Natural killer cell (primary cell): ENCODE data around the gene SERGEF. TPM values are rescaled to one million over a fixed set of nuclear protein-coding genes. Genes with fewer than 3 reads are reported as not detected.

Experiments used
- ATAC-seq, 3 donors: fragments of 150-1000 bp in 2 of 3; fragments of 200-7000 bp in 1 of 3; cut with Tn5 transposase; 1 replicate in 1 of 3; 2 replicates in 2 of 3; pipeline ENCODE4 v1.10.0; 2021; ENCODE audit warnings: mild to moderate bottlenecking in 2 of 3, moderate library complexity in 2 of 3
- DNase-seq, 2 donors: peaks; one replicate each; pipeline versions ENCODE4 v3.0.0 to v3.0.0-alpha.2; 2013 to 2021; ENCODE audit warnings: mixed read lengths in 1 of 2
- H3K27ac ChIP-seq: one replicate; pipeline ENCODE4 v1.5.1; 2013; ENCODE audit warnings: mild to moderate bottlenecking, low read length
- H3K27me3 ChIP-seq: one replicate; pipeline ENCODE4 v1.6.1; 2013; ENCODE audit warnings: low read length; ENCODE audit not compliant: control insufficient read depth, insufficient read depth
- H3K36me3 ChIP-seq: one replicate; pipeline ENCODE4 v1.6.1; 2013; ENCODE audit warnings: low read length; ENCODE audit not compliant: control insufficient read depth, insufficient read depth
- H3K4me1 ChIP-seq: one replicate; pipeline ENCODE4 v1.6.1; 2013; ENCODE audit warnings: low read length; ENCODE audit not compliant: control insufficient read depth, insufficient read depth
- H3K4me3 ChIP-seq: one replicate; pipeline ENCODE4 v1.5.1; 2013; ENCODE audit warnings: low read length
- H3K9me3 ChIP-seq: one replicate; pipeline ENCODE4 v1.6.1; 2013; ENCODE audit warnings: low read length; ENCODE audit not compliant: control insufficient read depth, insufficient read depth
- H3K27ac Mint-ChIP-seq, 2 donors: one replicate each; pipeline ENCODE4 v1.8.0; 2022; ENCODE audit warnings: mild to moderate bottlenecking in 2 of 2, mixed read lengths in 2 of 2, moderate library complexity in 1 of 2
- H3K27me3 Mint-ChIP-seq, 2 donors: one replicate each; pipeline ENCODE4 v1.8.0; 2022; ENCODE audit warnings: low read depth in 2 of 2, mixed read lengths in 2 of 2
- H3K36me3 Mint-ChIP-seq: one replicate; pipeline ENCODE4 v1.8.0; 2022; ENCODE audit warnings: mixed read lengths
- H3K4me1 Mint-ChIP-seq, 2 donors: one replicate each; pipeline ENCODE4 v1.8.0; 2022; ENCODE audit warnings: mixed read lengths in 2 of 2
- H3K4me3 Mint-ChIP-seq: one replicate; pipeline ENCODE4 v1.8.0; 2022; ENCODE audit warnings: mild to moderate bottlenecking, moderate library complexity, mixed read lengths
- H3K9me3 Mint-ChIP-seq, 2 donors: one replicate each; pipeline ENCODE4 v1.8.0; 2022; ENCODE audit warnings: mixed read lengths in 2 of 2
- CTCF ChIP-seq: fragments of 200-600 bp; IDR thresholded peaks from one replicate; pipeline ENCODE4 v1.8.0; 2022; ENCODE audit warnings: antibody characterized with exemption
- WGBS: methylation state at CpG from one replicate; pipeline ENCODE4 v1.1.7; 2013; ENCODE audit warnings: missing lambda C conversion rate; ENCODE audit not compliant: insufficient coverage; 5-methylcytosine and 5-hydroxymethylcytosine counted together
- intact Hi-C: fragments of 100-400 bp; cut with micrococcal nuclease; formaldehyde crosslinking; loops from one replicate; pipeline ENCODE4 v1.14.2; 2022
- total RNA-seq, 4 donors: library from RNA; stranded (reverse); fragments of 120-200 nt in 1 of 4; gene quantifications; one replicate each; pipeline versions ENCODE4 v1.2.3 to v1.2.4, GENCODE V29; 2013 to 2022

The SERGEF gene
- total RNA-seq, 3 donors from 2014 or later (not counting 1 experiment from before 2014, with no cell fraction given) = 67.5 to 78.6 (median 69.4) TPM

GRCh38 chr11:17989306-17989705 lies 23.5 kb downstream of the SERGEF start:
- Mint-ChIP-seq H3K27me3 (no peaks in the 10 kb centered on the region), H3K4me3 (no peak overlapping the region), H3K4me1 (peaks cover 0 to 4% of the 10 kb centered on the region in 2 donors), H3K9me3 (no peaks in the 10 kb centered on the region), H3K27ac (no peak overlapping the region), H3K36me3 (peaks cover 18% of the 10 kb centered on the region)
- DNase-seq (no peak), ATAC-seq (no peak)
- WGBS = 93% methylated on average over 1 of the region's 1 CpG
- intact Hi-C loops = no loop called here
- Histone ChIP-seq H3K27ac (no peak overlapping the region), H3K9me3 (no peaks in the 10 kb centered on the region), H3K36me3 (peaks cover 53% of the 10 kb centered on the region), H3K27me3 (no peaks in the 10 kb centered on the region), H3K4me1 (no peaks in the 10 kb centered on the region), H3K4me3 (no peak overlapping the region)
- TF ChIP-seq CTCF = no peak

- H3K4me3 ChIP-seq = no peak overlapping the region
- DNase-seq (no peak), ATAC-seq (no peak)
- H3K4me1 ChIP-seq = no peaks in the 10 kb centered on the region
- H3K9me3 ChIP-seq = no peaks in the 10 kb centered on the region
- Mint-ChIP-seq H3K36me3 (peaks cover 22% of the 10 kb centered on the region), H3K27me3 (no peaks in the 10 kb centered on the region), H3K9me3 (no peaks in the 10 kb centered on the region), H3K4me1 (peaks cover 0 to 4% of the 10 kb centered on the region in 2 donors), H3K27ac (no peak overlapping the region), H3K4me3 (no peak overlapping the region)
- TF ChIP-seq CTCF = no peak
- peaks cover 52% of the 10 kb centered on the region for H3K36me3 ChIP-seq
- no peak overlapping the region for H3K27ac ChIP-seq
- WGBS = 94% methylated on average over 1 of the region's 1 CpG
- H3K27me3 ChIP-seq = no peaks in the 10 kb centered on the region
- intact Hi-C loops = no loop called here
These were observed 24.4 kb downstream of the SERGEF start for GRCh38 chr11:17988465-17988864.

- H3K36me3 ChIP-seq = peaks cover 52% of the 10 kb centered on the region
- DNase-seq (no peak), ATAC-seq (no peak)
- 100% methylated on average over 1 of the region's 1 CpG for WGBS
- peaks cover 0 to 4% of the 10 kb centered on the region in 2 donors for H3K4me1 Mint-ChIP-seq
- no peaks in the 10 kb centered on the region for H3K9me3 Mint-ChIP-seq
- no peaks in the 10 kb centered on the region for H3K27me3 ChIP-seq
- no peaks in the 10 kb centered on the region for H3K4me1 ChIP-seq
- H3K27ac Mint-ChIP-seq = no peak overlapping the region
- H3K4me3 Mint-ChIP-seq = no peak overlapping the region
- no peak for TF ChIP-seq CTCF
- intact Hi-C loops = no loop called here
- H3K27me3 Mint-ChIP-seq = no peaks in the 10 kb centered on the region
- no peak overlapping the region for H3K4me3 ChIP-seq
- H3K9me3 ChIP-seq = no peaks in the 10 kb centered on the region
- H3K36me3 Mint-ChIP-seq = peaks cover 22% of the 10 kb centered on the region
- no peak overlapping the region for H3K27ac ChIP-seq
These were observed 25.0 kb downstream of the SERGEF start for GRCh38 chr11:17987826-17988225.

- 71% methylated on average over 1 of the region's 1 CpG for WGBS
- Mint-ChIP-seq H3K4me1 (peaks cover 0 to 1% of the 10 kb centered on the region in 2 donors), H3K27me3 (no peaks in the 10 kb centered on the region), H3K36me3 (peaks cover 22% of the 10 kb centered on the region), H3K27ac (no peak overlapping the region), H3K9me3 (no peaks in the 10 kb centered on the region), H3K4me3 (no peak overlapping the region)
- ATAC-seq = no peak
- intact Hi-C loops = no loop called here
- Histone ChIP-seq H3K27me3 (no peaks in the 10 kb centered on the region), H3K4me3 (no peak overlapping the region), H3K27ac (no peak overlapping the region), H3K4me1 (no peaks in the 10 kb centered on the region), H3K9me3 (no peaks in the 10 kb centered on the region), H3K36me3 (peaks cover 48% of the 10 kb centered on the region)
- TF ChIP-seq CTCF = no peak
- DNase-seq = no peak
These were observed 26.1 kb downstream of the SERGEF start for GRCh38 chr11:17986711-17987220.
